ENCODE data around the gene IMPACT.
A peak's percentile ranks its signal among the peaks of the same experiment; 100 is the strongest.

The IMPACT gene

DNA sequence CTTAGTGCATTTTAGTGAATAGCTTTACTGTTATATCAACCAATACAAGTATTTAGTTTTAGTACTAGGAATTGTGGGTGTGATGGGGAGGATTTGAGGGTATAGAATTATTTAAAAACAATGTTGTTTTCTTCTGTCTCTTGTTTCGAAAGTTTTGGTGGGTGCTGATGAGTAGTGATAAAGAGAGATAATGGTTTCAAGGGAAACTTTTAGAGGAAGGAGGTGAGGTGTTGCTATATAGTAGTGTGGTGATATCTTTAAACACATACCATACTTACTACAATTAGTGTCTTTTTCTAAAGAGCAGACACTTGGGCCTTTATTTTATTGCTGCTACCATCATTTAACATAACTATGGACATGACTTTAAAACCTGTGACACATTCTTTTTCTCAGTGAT lies 10.5 kb downstream of the IMPACT start:
- no peak overlapping the region for H3K27ac ChIP-seq
- peaks cover 7 to 10% of the 10 kb centered on the region in 2 experiments for H3K4me1 ChIP-seq (ENCODE audit: control insufficient read depth in 1 of 2, insufficient read depth in 1 of 2, low read depth in 1 of 2, low read length in 1 of 2)
- no peaks in the 10 kb centered on the region for H3K27me3 ChIP-seq
- no peaks in the 10 kb centered on the region for H3K9me3 ChIP-seq
- peaks cover 19% of the 10 kb centered on the region for H3K36me3 ChIP-seq
- TF ChIP-seq, protein P1, sequence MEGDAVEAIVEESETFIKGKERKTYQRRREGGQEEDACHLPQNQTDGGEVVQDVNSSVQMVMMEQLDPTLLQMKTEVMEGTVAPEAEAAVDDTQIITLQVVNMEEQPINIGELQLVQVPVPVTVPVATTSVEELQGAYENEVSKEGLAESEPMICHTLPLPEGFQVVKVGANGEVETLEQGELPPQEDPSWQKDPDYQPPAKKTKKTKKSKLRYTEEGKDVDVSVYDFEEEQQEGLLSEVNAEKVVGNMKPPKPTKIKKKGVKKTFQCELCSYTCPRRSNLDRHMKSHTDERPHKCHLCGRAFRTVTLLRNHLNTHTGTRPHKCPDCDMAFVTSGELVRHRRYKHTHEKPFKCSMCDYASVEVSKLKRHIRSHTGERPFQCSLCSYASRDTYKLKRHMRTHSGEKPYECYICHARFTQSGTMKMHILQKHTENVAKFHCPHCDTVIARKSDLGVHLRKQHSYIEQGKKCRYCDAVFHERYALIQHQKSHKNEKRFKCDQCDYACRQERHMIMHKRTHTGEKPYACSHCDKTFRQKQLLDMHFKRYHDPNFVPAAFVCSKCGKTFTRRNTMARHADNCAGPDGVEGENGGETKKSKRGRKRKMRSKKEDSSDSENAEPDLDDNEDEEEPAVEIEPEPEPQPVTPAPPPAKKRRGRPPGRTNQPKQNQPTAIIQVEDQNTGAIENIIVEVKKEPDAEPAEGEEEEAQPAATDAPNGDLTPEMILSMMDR (IDR thresholded peaks at IDR 0.05), result no peak
- no peak overlapping the region for H3K4me3 ChIP-seq (ENCODE audit: low read depth in 1 of 2, low read length in 1 of 2)

DNA sequence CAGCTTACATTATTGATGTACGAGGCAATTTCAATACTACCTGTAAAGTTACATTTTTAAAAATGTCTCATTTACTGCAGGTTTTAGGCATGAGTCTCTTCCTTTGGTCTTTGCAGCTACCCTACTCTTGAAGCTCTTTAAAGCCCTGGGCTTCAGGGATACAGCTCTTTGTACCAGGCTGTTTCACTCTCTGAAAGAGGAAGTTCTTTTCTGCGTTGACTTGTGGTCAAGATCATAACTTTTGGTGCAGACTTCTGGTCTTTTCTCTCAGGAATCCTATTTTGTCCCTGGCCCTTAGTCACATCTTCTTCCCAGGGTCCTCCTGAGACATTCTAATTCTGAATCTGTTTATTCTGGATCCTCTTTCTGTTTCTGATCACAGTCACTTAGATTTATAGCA lies 17.4 kb downstream of the IMPACT start:
- Histone ChIP-seq H3K9me3 (no peaks in the 10 kb centered on the region), H3K27ac (peak overlapping the region; percentile 39), H3K4me1 (ENCODE audit: control insufficient read depth in 1 of 2, insufficient read depth in 1 of 2, low read depth in 1 of 2, low read length in 1 of 2) (peaks cover 0 to 7% of the 10 kb centered on the region in 2 experiments), H3K36me3 (peaks cover 12% of the 10 kb centered on the region), H3K4me3 (ENCODE audit: low read depth in 1 of 2, low read length in 1 of 2) (no peak overlapping the region), H3K27me3 (no peaks in the 10 kb centered on the region)
- TF ChIP-seq, protein P1 (IDR thresholded peaks at IDR 0.05), result no peak

GRCh38 chr18:24446453-24446852 lies 20.0 kb downstream of the IMPACT start:
- Histone ChIP-seq H3K4me3 (ENCODE audit: low read depth in 1 of 2, low read length in 1 of 2) (no peak overlapping the region), H3K36me3 (peaks cover 28% of the 10 kb centered on the region), H3K4me1 (ENCODE audit: control insufficient read depth in 1 of 2, insufficient read depth in 1 of 2, low read depth in 1 of 2, low read length in 1 of 2) (peaks cover 0 to 7% of the 10 kb centered on the region in 2 experiments), H3K27me3 (no peaks in the 10 kb centered on the region), H3K27ac (no peak overlapping the region), H3K9me3 (no peaks in the 10 kb centered on the region)
- TF ChIP-seq, protein P1 (IDR thresholded peaks at IDR 0.05), result no peak

DNA sequence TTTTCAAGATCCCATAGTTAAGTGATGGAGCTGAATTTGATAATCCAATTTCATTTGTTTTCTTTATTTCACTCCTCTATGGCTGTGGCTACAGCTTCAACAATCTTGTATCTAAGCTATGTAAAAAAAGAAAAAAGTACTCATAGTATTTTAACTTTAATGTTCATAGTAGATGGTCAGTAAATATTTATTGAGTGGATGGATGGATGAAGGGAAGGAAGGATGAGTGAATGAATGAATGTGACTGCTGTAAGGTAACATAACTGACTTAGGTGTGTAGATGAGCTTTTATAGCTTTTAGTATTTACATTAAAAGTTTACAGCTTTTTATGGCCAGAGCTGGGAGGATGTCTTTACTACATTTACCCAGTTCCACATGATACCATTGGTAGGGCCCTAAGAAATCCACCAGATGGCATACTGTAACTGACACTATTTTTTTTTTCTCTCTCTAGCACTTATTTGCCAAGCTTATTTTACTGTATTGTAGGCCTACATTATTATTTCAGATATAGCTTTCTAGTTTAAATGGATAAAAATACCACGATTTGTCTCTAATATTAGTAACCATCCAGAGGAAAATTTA lies 20.6 kb downstream of the IMPACT start:
- no peak overlapping the region for H3K4me3 ChIP-seq (ENCODE audit: low read depth in 1 of 2, low read length in 1 of 2)
- no peak overlapping the region for H3K27ac ChIP-seq
- no peaks in the 10 kb centered on the region for H3K9me3 ChIP-seq
- peaks cover 30% of the 10 kb centered on the region for H3K36me3 ChIP-seq
- TF ChIP-seq, protein P1 (IDR thresholded peaks at IDR 0.05), result no peak
- H3K27me3 ChIP-seq, result no peaks in the 10 kb centered on the region
- peaks cover 0 to 7% of the 10 kb centered on the region in 2 experiments for H3K4me1 ChIP-seq (ENCODE audit: control insufficient read depth in 1 of 2, insufficient read depth in 1 of 2, low read depth in 1 of 2, low read length in 1 of 2)

GRCh38 chr18:24447961-24448360 lies 21.5 kb downstream of the IMPACT start:
- TF ChIP-seq, protein P1 (IDR thresholded peaks at IDR 0.05), result no peak
- Histone ChIP-seq H3K9me3 (no peaks in the 10 kb centered on the region), H3K27me3 (no peaks in the 10 kb centered on the region), H3K4me1 (ENCODE audit: control insufficient read depth in 1 of 2, insufficient read depth in 1 of 2, low read depth in 1 of 2, low read length in 1 of 2) (peaks cover 0 to 7% of the 10 kb centered on the region in 2 experiments), H3K36me3 (peaks cover 27% of the 10 kb centered on the region), H3K4me3 (ENCODE audit: low read depth in 1 of 2, low read length in 1 of 2) (no peak overlapping the region), H3K27ac (no peak overlapping the region)
